Measurements from ENCODE around the gene BPIFB1. TPM values are rescaled to one million over a fixed set of nuclear protein-coding genes. Genes with fewer than 3 reads are reported as not detected.

BPIFB1 gene
- polyA plus RNA-seq, 1 donor (not counting 4 experiments of a cell fraction or from before 2014, with no cell fraction given): not detected

- TF ChIP-seq EZH2 (IDR thresholded peaks at IDR 0.05; ENCODE audit: low read length): no peak
- no peak for TF ChIP-seq CTCF (optimal IDR thresholded peaks at IDR 0.05 in 1 of 3, IDR thresholded peaks at IDR 0.05 in 1 of 3, conservative IDR thresholded peaks at IDR 0.05 in 1 of 3; ENCODE audit: extremely low read depth in 1 of 3, insufficient read depth in 2 of 3, low read length in 3 of 3)
- H3K9me1 ChIP-seq (ENCODE audit: control insufficient read depth, extremely low read depth, insufficient read depth, low read length): no peaks in the 10 kb centered on the region
- H3K4me1 ChIP-seq (ENCODE audit: control insufficient read depth, extremely low read depth, insufficient read depth, low read length): no peaks in the 10 kb centered on the region
- H3K4me2 ChIP-seq (ENCODE audit: control insufficient read depth, extremely low read depth, insufficient read depth, low read depth, low read length): no peak overlapping the region
- H3K79me2 ChIP-seq (ENCODE audit: control insufficient read depth, insufficient read depth, low read length): no peaks in the 10 kb centered on the region
- no peaks in the 10 kb centered on the region for H3K36me3 ChIP-seq (ENCODE audit: control insufficient read depth in 2 of 2, extremely low read depth in 1 of 2, insufficient read depth in 2 of 2, low read length in 2 of 2)
- no peak overlapping the region for H3K4me3 ChIP-seq (ENCODE audit: control insufficient read depth in 2 of 3, extremely low read depth in 1 of 3, insufficient read depth in 2 of 3, low read depth in 1 of 3, low read length in 3 of 3)
- dilution Hi-C loops (cut with MboI; ENCODE audit: extremely low pct_ligation_motif_present, low sequenced_read_pairs): no loop called here
- H2AFZ ChIP-seq (ENCODE audit: control insufficient read depth, low read length): no peak overlapping the region
- no peak overlapping the region for H3K9ac ChIP-seq (ENCODE audit: control insufficient read depth, extremely low read depth, insufficient read depth, low read length)
- H3K27me3 ChIP-seq (ENCODE audit: control insufficient read depth, extremely low read depth, insufficient read depth, low read length): peaks cover 10% of the 10 kb centered on the region
- H3K9me3 ChIP-seq (ENCODE audit: control insufficient read depth, low read depth, low read length): no peaks in the 10 kb centered on the region
- FAIRE-seq (no peak), DNase-seq (ENCODE audit: low read depth, low spot score) (no peak)
- H3K27ac ChIP-seq (ENCODE audit: control insufficient read depth, insufficient read depth, low read length): no peak overlapping the region
- no peaks in the 10 kb centered on the region for H4K20me1 ChIP-seq (ENCODE audit: control insufficient read depth, extremely low read depth, insufficient read depth, low read length)
These were observed 37.0 kb downstream of the BPIFB1 start for GRCh38 chr20:33320006-33320405.

- no peak for FAIRE-seq
- H3K36me3 ChIP-seq (ENCODE audit: control insufficient read depth in 2 of 2, extremely low read depth in 1 of 2, insufficient read depth in 2 of 2, low read length in 2 of 2): no peaks in the 10 kb centered on the region
- H3K79me2 ChIP-seq (ENCODE audit: control insufficient read depth, insufficient read depth, low read length): no peaks in the 10 kb centered on the region
- DNase-seq (ENCODE audit: low read depth, low spot score): no peak
- no peak overlapping the region for H3K4me2 ChIP-seq (ENCODE audit: control insufficient read depth, extremely low read depth, insufficient read depth, low read depth, low read length)
- H3K9me1 ChIP-seq (ENCODE audit: control insufficient read depth, extremely low read depth, insufficient read depth, low read length): no peaks in the 10 kb centered on the region
- H3K27ac ChIP-seq (ENCODE audit: control insufficient read depth, insufficient read depth, low read length): no peak overlapping the region
- H3K27me3 ChIP-seq (ENCODE audit: control insufficient read depth, extremely low read depth, insufficient read depth, low read length): peaks cover 10% of the 10 kb centered on the region
- H3K9ac ChIP-seq (ENCODE audit: control insufficient read depth, extremely low read depth, insufficient read depth, low read length): no peak overlapping the region
- TF ChIP-seq CTCF (optimal IDR thresholded peaks at IDR 0.05 in 1 of 3, IDR thresholded peaks at IDR 0.05 in 1 of 3, conservative IDR thresholded peaks at IDR 0.05 in 1 of 3; ENCODE audit: extremely low read depth in 1 of 3, insufficient read depth in 2 of 3, low read length in 3 of 3): no peak
- no peak for TF ChIP-seq EZH2 (IDR thresholded peaks at IDR 0.05; ENCODE audit: low read length)
- no peaks in the 10 kb centered on the region for H4K20me1 ChIP-seq (ENCODE audit: control insufficient read depth, extremely low read depth, insufficient read depth, low read length)
- H3K4me1 ChIP-seq (ENCODE audit: control insufficient read depth, extremely low read depth, insufficient read depth, low read length): no peaks in the 10 kb centered on the region
- no peak overlapping the region for H2AFZ ChIP-seq (ENCODE audit: control insufficient read depth, low read length)
- H3K9me3 ChIP-seq (ENCODE audit: control insufficient read depth, low read depth, low read length): no peaks in the 10 kb centered on the region
- no peak overlapping the region for H3K4me3 ChIP-seq (ENCODE audit: control insufficient read depth in 2 of 3, extremely low read depth in 1 of 3, insufficient read depth in 2 of 3, low read depth in 1 of 3, low read length in 3 of 3)
- dilution Hi-C loops (cut with MboI; ENCODE audit: extremely low pct_ligation_motif_present, low sequenced_read_pairs): no loop called here
These were observed 39.4 kb downstream of the BPIFB1 start for GRCh38 chr20:33322456-33322855.
